ENCODE measurements around the gene SSBP2.
"Not testable (repeated sequence)": the region's sequence is repeated elsewhere in the genome, so short reads cannot be mapped to it uniquely, and the experiment has no call there.

The SSBP2 gene

GRCh38 chr5:81675420-81675819 lies 75.5 kb downstream of the SSBP2 start:
- DNase-seq (ENCODE audit: low read depth in 3 of 3, low spot score in 1 of 3), result no peak

DNA sequence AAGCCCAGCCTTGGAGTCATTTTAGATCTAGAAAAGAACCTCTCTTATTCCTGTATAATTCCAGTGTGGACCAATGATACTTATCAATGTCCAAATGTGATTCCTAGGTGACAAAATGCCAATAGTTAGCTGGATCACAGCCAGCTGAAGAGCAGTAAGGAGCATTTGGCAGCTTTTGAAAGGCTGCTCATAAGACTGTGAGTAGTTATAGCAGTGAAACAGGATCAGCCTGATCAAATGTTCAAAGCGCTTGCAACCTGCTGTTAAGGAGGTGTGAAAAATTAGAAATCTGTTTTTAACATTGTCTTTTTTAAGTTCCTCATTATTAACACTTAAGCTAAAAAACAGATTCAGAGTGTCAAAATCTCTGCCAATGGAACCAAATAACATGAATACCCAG lies 85.1 kb downstream of the SSBP2 start:
- no peak for DNase-seq (ENCODE audit: low read depth in 3 of 3, low spot score in 1 of 3)

DNA sequence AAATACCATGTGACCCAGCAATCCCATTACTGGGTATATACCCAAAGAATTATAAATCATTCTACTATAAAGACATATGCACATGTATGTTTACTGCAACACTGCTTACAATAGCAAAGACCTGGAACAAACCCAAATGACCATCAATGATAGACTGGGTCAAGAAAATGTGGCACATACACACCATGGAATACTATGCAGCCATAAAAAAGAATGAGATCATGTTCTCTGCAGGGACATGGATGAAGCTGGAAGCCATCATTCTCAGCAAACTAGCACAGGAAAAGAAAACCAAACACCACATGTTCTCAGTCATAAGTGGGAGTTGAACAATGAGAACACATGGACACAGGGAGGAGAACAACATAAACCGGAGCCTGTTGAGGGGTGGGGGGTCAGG lies 90.3 kb downstream of the SSBP2 start:
- not testable (repeated sequence) for DNase-seq (ENCODE audit: low read depth in 3 of 3, low spot score in 1 of 3)

DNA sequence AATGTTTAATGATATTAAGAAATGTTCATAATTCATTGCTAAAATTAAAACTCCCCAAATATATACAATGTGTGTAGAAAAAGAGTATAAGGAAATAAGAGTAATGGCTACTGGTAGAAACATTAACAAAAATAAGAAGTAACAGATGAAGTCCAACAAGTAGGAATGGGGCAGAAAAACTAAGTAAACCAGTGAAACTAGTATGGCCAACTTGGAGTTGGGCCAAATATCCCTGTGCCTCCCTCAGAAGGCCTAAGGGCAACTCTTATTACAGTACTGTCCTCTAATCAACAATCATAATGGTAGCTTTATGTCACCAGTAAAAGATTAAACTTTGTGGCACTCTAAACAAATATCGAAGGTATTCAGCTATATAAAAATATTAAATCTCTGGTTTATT lies 93.5 kb downstream of the SSBP2 start:
- DNase-seq (ENCODE audit: low read depth in 3 of 3, low spot score in 1 of 3), result no peak

DNA sequence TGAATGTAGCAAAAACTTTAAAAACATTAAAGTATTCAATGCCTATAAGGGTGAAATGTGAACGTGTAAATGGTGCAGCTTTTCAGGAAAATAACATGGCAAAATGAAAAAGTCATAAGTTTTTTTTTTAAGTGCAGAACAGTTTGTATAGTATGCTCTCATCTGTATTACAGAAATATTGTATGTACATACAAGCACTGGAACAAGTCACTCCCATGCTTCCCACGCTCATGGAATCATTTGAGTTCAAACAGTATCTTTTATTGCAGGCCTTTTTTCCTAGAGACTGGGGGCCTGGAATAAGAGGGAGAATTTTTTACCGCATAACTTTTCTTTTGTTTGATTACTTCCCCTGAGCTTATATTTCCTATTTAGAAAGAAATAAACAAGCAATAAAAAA lies 94.1 kb downstream of the SSBP2 start:
- no peak for DNase-seq (ENCODE audit: low read depth in 3 of 3, low spot score in 1 of 3)

GRCh38 chr5:81650987-81651386 lies 99.9 kb downstream of the SSBP2 start:
- DNase-seq (ENCODE audit: low read depth in 3 of 3, low spot score in 1 of 3), result no peak

DNA sequence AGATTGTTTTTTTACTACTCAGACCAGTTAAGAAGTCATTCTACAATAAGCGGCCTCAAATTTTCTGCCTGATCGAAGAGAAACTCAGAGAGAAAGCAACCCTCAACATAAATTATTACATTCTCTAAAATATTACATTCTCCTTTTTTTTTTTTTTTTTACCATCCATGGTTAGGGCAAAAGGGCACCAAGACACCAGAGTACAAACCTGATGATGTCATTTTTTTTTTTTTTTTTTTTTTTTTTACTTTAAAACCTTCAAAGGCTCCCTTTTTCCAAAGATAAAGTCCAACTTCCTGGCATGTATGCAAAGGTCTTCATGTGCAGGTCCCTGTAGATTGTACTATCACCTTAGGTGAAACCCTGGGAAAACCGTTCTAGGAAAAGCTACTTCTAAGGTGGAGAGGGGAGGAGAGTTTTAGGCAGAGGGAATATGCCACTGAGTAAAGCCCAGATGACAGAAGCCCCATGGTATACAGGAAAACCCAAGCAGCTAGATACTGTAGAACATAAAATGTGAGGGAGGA lies 104.4 kb downstream of the SSBP2 start:
- DNase-seq (ENCODE audit: low read depth in 3 of 3, low spot score in 1 of 3), result no peak

- no peak for DNase-seq (ENCODE audit: low read depth in 3 of 3, low spot score in 1 of 3)
Observed at GRCh38 chr5:81642210-81642609, 108.7 kb downstream of the SSBP2 start.

DNA sequence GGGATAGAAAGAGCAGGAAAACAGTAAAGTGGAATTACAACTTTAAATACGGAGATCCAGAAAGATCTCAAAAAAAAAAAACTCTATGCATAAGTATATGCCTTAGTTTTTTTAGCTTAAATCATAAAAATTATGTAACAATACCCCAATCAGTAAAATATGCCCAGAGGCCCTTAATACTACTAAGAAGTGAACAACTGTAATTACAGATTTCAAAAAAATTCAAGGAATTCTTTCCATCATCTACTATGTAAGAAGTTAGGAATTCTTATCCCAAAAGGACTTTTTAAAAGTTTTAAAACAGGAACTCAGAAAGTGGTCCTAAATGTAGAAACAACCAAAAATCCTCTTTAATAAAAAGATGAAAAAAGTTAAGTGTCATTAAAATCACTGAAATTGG lies 111.3 kb downstream of the SSBP2 start:
- DNase-seq (ENCODE audit: low read depth in 3 of 3, low spot score in 1 of 3), result no peak

- DNase-seq (ENCODE audit: low read depth in 3 of 3, low spot score in 1 of 3), result no peak
Observed at GRCh38 chr5:81638471-81638870, 112.4 kb downstream of the SSBP2 start.

- no peak for DNase-seq (ENCODE audit: low read depth in 3 of 3, low spot score in 1 of 3)
Observed at GRCh38 chr5:81633891-81634290, 117.0 kb downstream of the SSBP2 start.

DNA sequence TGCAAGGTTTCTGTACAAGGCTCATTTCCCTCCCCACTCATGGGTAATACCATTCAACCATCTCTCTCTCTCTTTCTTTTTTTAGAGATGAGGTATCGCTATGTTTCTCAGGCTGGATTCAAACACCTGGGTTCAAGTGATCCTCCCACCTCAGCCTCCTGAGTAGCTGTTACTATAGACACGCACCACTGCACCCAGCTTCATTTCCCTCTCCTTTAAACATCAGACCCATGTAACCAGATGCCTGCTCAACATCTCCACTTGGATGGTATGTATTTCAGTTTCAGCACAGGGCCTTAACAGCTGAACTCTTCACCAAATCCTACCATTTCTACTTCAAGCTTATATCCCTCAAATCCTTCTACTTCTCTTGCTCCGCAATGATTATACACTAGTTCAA lies 117.4 kb downstream of the SSBP2 start:
- no peak for DNase-seq (ENCODE audit: low read depth in 3 of 3, low spot score in 1 of 3)

DNA sequence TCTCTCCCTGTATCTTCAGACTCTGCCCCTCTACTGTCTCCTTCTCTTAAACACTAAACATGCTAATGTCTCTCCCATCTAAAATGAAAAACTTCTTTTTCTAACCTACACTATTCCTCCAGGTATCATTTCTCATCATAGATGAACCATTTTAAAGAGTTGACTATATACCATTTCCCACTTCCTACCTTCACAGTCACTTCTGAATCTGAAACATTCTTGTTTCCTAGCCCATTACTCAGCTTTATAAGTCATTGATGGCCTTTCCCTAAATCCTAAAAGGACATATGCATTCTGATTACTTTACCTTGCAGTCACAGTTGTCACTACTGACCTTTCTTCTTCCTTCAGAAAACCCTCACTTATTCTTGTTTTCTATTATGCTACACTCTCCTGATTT lies 118.2 kb downstream of the SSBP2 start:
- DNase-seq (ENCODE audit: low read depth in 3 of 3, low spot score in 1 of 3), result no peak

DNA sequence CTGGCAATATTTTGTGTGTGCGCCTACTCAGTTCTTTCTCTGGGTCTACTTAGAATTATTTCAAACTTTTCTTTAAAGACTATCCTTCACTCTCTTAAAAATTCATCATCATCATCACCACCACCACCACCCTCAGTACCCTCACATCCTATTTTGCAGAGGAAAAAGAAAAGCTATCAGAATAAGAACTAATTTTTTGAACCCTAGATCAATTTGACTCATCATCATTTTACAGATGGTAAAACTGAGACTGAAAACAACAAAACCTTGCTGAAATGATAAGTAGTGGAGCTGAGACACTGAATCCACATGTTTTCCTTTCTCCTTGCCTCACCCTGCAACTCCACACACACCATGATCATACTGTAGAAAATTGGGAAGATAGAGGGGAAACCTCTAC lies 119.3 kb downstream of the SSBP2 start:
- no peak for DNase-seq (ENCODE audit: low read depth in 3 of 3, low spot score in 1 of 3)

DNA sequence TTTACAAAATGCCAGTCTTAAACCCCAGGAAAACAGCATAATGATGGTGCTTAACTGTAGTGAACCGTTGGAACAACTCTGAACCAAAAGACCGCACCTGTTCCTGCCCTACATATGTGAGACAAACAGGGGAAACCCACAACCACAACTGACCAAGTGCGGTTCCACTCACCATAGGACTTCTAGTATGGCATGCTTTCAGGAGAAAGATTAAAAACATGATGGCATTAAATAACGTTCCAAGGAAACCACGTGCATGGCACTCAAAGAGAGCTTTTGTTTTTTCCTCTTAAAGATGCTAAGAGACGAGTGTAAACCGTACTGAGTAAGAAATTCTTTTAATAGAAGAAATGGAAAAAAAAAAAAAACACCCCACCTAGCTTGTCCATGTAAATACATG lies 119.8 kb downstream of the SSBP2 start:
- DNase-seq (ENCODE audit: low read depth in 3 of 3, low spot score in 1 of 3), result no peak

- DNase-seq (ENCODE audit: low read depth in 3 of 3, low spot score in 1 of 3), result no peak
Observed at GRCh38 chr5:81630684-81631083, 120.2 kb downstream of the SSBP2 start.

- DNase-seq (ENCODE audit: low read depth in 3 of 3, low spot score in 1 of 3), result no peak
Observed at GRCh38 chr5:81629986-81630385, 120.9 kb downstream of the SSBP2 start.

DNA sequence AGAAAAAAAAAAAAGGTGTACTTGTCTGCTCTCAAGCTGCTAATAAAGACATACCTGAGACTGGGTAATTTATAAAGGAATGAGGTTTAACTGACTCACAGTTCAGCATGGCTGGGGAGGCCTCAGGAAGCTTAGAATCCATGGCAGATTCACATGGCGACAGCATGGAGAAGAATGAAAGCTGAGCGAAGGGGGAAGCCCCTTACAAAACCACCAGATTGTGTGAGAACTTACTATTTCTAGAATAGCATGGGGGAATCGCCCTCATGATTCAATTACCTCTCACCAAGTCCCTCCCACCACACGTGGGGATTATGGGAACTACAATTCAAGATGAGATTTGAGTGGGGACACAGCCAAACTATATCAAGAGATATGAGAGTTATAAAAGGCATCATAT lies 122.8 kb downstream of the SSBP2 start:
- DNase-seq (ENCODE audit: low read depth in 3 of 3, low spot score in 1 of 3), result not testable (repeated sequence)

DNA sequence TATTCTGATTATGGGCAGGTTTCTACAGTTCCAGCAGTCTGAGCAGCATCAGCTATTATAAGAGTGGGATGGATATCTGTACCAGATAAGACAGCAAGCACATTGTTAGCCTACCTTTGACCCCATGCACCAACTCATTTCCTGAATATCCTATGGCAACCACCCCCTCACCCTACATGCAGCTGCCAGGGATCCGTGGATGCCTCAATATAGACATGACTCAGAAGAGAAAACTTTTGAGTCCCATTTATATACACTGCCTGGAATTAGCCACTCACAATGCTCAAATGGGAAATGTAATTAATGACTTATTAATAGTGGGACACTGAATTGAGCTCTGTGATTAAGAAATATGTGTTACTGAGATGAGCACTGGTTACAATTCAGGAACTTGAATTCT lies 124.4 kb downstream of the SSBP2 start:
- DNase-seq (ENCODE audit: low read depth in 3 of 3, low spot score in 1 of 3), result no peak

- no peak for DNase-seq (ENCODE audit: low read depth in 3 of 3, low spot score in 1 of 3)
Observed at GRCh38 chr5:81609810-81610375, 141.0 kb downstream of the SSBP2 start.

DNA sequence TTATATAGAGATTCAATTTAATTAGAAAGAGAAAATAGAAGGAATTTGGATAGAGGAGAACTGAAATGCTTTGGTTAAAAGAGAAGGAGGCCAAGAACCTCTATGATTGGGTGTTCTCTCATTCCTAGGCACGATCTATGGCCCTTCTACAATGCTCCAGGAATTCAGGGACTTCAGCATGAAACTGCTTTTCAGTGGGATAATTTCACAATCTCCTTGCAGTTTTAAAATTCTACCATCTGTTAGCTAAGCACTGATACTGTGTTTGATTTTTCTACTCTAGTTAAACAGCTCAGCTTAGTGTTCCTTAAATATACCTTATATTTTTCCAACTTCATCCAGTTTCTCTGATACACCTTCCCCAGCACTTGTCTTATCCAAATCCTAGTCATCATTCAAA lies 141.9 kb downstream of the SSBP2 start:
- DNase-seq (ENCODE audit: low read depth in 3 of 3, low spot score in 1 of 3), result no peak

DNA sequence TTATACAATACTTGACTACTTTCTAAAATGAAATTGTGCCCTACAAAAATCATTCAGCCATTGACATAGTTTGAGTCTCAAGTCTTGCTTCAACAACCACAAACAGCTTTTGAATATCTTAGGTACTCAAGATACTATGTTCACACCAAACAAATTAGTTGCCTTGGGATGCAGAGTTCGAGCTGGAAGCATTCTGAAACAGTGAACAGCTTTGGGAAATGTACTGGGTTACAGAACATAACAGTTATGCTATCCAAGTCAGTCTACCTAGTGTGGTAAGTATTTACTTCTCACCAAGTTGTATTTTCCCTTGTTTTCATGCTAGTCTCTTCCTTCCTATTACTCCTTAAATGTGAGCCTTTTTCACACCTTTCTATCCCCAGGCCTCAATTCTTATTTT lies 143.2 kb downstream of the SSBP2 start:
- no peak for DNase-seq (ENCODE audit: low read depth in 3 of 3, low spot score in 1 of 3)

DNA sequence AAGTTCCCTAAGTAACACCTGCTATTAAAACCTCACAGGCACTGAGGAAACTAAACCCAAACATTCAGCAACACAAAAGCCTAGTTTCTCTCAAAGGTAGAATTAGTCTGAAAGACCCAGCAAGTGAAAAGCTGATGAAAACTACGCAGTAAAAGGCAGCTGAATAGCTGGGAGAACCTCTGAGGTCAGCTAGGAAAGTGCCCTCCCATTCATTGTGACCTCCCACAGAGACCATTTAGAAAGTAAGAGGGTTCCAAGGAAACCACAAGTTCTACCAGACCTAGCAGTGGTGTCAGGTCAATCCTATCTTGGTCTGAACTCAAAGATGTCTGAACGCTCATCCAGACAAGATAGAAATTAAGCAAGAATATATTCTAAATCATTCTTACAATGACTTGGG lies 144.7 kb downstream of the SSBP2 start:
- no peak for DNase-seq (ENCODE audit: low read depth in 3 of 3, low spot score in 1 of 3)

DNA sequence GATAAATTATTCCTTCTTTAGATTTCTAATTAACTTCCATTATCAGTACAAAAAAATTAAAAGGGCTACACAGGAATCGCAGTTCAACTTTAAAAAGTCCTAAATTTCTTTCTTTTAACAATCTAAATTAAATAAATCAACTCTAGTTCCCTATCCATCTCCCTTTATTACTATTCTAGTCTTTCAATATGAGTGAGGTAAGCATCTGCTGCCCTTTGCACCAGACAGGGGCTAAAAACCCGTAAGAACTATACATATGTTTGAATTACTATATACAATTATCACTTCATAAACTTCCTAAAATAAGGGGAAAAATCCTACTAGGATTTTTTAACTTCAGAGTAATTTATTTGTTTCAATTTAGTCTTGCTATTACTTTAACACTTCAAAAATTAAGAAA lies 145.6 kb downstream of the SSBP2 start:
- DNase-seq (ENCODE audit: low read depth in 3 of 3, low spot score in 1 of 3), result no peak

Measured in stimulated activated CD4-positive, alpha-beta T cell treated with anti-CD3 and anti-CD28 coated beads, TNF-alpha, amount 100 ng/mL, for 1 hour (primary cell).